Measurements from ENCODE around the gene OSBPL6.
"Not testable (repeated sequence)": the region's sequence is repeated elsewhere in the genome, so short reads cannot be mapped to it uniquely, and the experiment has no call there.

The OSBPL6 gene

DNA sequence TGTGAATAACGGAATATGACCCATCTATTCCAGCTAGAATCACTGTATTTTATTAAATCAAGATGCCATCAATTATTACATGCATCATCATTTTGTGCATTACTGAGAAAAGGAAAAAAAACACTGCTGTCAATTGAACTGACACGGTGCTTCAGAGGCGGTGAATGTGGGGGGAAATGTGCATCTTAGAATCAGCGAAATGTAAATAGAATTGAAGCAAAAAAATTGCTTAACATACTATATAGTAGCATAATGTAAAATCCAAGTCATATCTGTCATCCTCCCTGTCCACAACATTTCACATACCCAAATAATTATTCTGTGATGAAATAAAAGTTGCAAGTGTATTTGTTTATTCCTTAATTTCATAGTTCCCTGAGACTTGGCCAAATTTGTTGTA, 172.1 kb downstream of the OSBPL6 start:
- DNase-seq: no peak

- no peak for DNase-seq
Measured at GRCh38 chr2:178367344-178367743, 173.0 kb downstream of the OSBPL6 start.

DNA sequence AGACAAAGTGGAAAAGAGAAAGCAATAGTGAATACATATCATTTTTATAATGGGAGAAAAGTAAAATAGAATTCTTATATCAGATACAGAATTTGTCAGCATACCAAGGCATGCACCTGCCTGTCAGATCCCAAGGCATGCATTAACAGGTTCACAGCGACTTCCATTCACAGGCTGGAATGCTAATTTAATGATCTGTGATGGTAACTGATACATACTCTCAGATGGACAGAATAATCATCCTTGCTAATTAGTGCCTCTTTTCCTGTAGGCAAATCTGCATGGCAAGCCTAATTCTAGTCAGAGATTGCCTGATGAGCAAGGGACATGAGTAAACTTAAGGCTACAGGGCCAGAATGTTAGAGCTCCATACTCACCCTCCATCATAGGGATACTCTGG, 180.6 kb downstream of the OSBPL6 start:
- DNase-seq: no peak

DNA sequence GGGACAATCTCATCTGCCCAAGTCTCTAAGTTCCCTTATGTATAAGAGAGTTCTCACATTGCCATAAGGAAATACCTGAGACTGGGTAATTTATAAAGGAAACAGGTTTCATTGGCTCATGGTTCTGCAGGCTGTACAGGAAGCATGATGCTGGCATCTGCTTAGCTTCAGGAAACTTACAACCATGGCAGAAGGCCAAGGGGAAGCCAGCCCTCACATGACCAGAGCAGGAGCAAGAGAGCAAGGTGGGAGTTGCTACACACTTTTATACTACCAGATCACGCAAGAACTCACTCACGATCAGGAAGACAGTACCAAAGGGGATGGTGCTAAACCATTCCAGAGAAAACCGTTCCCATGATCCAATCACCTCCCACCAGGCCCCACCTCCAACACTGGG, 182.7 kb downstream of the OSBPL6 start:
- no peak for DNase-seq

DNA sequence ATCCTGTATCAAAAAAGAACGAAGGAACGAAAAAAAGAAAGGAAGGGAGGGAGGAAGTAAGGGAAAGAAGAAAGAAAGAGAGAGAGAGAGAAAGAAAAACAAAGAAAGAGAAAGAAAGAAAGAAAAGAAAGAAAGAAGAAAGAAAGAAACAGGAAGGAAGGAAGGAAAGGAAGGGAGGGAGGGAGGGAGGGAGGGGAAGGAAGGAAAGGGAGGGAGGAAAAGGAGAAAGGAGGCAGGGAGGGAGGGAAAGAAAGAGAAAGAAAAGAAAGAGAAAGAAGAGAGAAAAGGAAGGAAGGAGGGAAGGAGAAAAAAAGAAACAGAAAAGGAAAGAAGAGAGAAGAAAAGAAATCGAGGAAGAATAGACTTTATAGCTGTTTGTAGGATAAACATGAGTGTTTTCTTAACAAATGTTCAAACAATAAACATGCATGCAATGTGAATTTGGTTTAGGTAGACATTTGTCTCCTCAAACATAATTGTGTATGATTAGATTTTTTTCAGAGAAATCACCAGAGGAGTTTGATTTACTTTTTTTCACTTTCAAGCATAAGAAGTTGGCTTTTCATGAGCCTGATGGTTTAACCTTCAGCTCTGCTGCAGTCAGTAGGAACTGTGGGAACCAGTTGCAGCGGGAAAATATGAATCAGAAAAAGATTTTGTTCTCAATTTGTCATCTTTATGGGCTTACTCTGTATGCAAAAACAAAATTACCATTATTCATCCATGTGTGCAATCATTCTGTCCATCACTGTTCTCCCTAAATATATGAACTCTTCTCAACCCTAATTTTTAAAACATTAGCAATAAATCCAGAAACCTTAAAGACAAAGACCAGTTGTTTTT, 185.1 kb downstream of the OSBPL6 start:
- DNase-seq: no peak

DNA sequence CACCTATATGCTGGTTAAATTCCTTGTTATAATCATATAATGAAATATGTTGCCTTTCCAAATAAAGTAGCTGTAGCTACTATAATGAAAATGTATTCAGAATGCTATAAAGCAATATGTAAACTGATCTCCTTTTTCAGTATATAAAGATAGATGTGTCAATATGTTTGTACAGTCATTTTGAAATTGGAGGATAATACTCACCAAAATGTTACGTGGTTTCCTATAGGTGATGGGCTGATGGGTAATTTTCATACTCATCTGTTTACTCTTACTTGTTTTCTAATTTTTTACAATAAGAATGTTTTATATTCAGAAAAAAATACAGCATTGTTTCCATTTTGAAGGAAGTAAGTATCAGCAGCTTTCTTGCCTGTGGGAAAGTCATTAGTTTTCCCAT, 186.5 kb downstream of the OSBPL6 start:
- no peak for DNase-seq

- DNase-seq: no peak
Measured at GRCh38 chr2:178383718-178384117, 189.4 kb downstream of the OSBPL6 start.

- DNase-seq: no peak
Measured at GRCh38 chr2:178385595-178386148, 191.4 kb downstream of the OSBPL6 start.

DNA sequence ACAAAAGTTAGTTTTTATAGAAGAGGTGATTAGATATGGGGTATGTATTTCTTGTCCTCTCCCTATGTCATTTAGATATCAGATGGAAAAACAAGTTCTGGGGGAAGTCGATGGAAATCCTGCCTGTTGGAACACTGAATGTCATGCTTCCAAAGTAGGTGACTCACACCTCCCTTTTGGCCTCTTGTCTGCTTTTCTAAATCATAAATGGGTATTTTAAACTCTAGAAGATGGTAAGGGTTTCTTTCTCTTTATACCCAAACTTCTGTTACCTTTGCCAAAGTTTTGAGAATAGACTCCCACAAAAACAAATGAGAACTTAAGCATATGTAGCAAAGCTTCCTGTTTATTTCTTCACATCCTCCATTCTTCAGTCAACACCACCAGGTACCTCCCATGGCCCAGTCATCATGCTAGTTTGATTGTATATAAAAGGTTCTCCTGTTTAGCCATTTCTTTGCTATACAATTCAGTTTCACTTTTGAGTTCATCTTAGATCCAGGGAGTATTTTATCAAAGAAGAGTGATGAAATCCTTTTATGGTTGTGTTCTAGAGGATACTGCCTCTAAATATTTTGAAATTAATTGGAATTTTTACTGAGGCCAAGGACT, 192.8 kb downstream of the OSBPL6 start:
- no peak for DNase-seq

DNA sequence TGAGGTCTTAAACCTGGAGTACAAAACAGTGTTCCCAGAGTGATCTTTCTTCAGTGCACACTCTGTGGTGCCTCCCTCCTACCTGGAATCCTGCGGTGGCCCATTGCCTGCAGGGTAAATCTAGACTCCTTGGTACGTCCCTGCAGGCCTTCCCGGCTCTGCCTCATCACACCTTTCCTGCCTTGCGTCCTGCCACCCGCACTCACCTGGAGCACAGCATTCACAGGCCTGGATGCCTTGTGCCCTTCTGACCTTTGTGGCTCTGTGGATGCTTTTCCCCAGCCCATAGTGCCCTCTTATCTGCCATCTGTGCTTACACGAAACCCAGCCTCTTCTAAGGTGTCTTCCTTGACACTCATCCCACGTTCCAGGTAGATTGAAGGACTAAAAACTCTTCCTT, 194.0 kb downstream of the OSBPL6 start:
- no peak for DNase-seq

- DNase-seq: no peak
Measured at GRCh38 chr2:178391701-178392100, 197.4 kb downstream of the OSBPL6 start.

GRCh38 chr2:178392215-178392614, 197.9 kb downstream of the OSBPL6 start:
- DNase-seq: no peak

DNA sequence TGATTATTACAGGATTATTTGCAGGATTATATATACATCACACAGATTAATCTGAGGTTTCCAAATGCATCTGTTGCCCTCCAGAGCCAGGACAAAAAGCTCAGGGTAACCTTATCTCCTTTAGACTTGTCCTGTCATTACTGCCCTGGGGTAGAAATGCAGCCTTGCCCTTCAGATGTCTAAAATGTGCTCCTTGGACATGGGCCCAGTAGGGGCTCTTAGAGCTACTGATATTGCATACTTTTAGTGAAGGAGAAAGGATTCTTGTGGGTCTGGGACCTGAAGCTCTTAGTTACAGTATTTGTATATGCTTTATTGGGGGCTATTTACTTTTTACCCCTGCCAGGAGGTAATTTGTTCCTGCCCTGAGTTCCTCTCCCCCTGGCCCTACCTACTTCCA, 200.5 kb downstream of the OSBPL6 start:
- DNase-seq: no peak

GRCh38 chr2:178395295-178395694, 201.0 kb downstream of the OSBPL6 start:
- DNase-seq: no peak

DNA sequence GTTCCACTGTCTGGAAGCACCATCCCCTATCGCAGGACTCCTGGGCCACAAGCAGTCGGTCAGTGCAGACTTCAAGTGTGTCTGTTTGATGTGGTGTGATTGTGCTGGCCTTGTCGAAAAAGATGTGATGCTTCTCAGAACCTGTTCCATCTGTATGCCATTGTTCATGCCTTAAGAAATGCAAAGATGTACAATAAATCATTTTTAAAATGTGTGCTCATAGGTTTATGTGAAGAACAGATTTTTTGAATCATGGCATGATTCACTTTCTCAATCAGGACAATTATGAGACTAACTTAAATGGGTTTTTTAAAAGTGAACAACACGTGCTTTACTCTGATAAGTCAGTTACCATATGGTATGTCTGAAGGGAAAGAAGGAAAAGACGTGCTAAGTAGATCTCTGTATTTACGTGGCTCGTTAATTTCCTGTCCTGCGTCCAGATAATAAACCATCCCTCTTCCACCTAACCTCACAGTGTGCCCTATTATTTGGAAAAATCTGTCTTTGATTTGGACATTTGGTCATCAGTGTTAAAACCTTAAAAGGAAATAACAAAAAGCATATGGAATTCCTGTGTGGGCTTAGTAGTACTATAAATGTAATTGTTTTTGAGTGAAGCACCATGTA, 201.7 kb downstream of the OSBPL6 start:
- peak; percentile 9 for DNase-seq

DNA sequence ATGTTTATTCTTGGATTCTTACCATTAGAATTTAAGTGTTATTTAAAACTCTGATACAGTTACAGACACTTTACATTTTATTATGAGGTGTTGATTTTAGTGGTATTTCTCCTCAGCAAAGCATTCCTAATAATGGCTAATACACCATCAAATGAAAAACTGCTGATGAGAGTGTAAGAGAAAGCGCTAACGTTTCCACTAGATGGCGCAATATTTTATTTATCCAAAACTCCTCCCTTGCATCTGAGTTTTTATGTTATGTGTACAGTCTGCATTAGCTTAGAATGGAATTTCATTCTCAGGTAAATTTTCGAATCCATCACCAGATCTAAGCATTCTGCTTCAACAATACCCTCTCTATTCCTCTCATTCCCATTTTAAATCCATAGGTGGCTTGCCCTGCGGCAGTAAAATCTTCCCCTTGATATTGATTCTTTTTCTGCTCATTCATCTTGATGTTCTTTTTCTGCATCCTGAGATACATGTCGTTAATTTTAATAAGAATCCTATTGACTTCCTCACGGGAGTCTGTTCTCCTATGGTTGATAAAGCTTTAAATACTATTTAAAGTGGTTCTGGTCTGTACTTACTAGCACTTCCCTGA, 202.8 kb downstream of the OSBPL6 start:
- DNase-seq: peak; percentile 42

- no peak for DNase-seq
Measured at GRCh38 chr2:178401994-178402437, 207.7 kb downstream of the OSBPL6 start.

DNA sequence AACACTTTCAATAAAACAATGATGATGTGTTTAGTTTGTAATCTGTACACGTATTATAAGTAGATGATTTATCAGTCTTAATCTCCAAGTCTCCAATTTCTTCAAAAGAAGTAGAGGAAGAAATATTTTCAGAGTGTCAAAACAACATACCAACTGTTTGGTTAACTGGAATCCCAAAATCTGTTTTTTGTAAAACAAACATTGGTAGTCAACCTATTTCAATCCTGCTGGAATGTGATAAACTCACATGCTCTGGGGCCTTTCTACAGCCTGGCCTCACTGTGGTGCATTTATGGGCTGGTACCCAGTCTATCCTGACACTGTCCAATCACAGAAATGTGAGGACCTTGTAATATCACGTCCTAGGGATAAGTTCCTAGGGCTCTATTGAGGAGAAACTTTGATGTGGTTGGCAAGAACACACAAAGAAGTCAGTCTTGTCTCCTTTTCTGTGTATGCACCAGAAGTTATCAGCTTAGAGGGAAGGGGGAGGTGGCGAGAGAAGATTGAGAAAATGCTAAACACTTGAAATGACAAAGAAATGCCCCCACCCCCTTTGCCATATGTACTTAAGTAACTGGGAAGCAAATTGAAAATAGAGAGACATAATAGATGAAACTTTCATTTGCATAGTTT, 209.5 kb downstream of the OSBPL6 start:
- DNase-seq: no peak

DNA sequence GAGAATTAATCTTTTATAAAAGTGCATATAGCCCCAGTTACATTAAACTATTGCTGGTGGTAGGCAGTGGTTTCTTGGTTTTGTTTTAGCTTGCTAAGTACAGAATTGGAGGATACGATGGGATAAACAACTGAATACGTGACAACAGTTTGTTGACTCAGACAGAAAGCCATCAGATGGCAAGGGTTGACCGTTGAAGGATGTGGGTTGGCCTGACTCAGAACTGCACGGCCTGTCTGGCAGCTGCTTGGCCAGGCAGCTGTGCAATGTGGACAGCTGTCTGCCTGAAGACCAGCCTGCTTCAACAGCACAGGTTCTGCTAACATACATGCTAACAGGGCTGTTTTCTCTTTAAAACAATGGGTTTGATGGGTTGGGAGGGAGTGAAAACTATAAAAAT, 210.1 kb downstream of the OSBPL6 start:
- peak; percentile 33 for DNase-seq

DNA sequence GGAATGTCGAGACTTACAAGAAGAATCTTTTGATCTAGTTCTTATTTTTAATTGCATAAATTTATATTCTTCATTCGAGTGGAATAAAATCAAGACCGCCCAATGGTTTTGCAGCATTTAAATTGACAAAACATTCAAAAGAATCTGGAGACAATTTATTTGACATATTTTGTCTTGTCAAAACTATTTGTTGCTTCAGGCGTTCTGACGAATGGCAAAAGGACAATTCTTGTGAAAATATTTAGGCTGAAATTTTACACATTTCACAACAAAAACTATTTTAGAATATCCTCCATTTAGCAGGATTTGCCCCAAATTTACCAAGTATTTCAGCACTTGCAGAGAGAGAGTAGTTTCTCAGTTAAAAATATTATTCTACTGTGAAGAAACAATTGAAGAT, 214.9 kb downstream of the OSBPL6 start:
- DNase-seq: no peak

DNA sequence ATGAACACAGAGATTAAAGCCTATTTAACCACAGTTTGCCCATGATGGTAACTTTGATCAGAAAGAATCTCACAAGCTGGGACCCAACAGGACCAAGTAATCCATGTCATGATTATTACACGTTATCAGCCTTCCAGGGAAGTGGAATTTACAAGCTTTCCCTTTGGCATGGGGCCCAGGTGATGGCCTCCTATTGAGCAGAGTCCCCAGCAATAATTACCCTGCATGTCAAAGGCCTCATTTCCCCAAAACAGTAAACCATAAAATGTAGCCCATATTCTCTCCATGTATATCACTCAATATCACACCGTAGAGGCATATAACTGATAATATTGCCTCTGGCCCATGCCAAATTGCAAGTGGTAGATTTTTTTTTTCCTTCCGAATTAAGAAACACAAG, 217.7 kb downstream of the OSBPL6 start:
- no peak for DNase-seq

DNA sequence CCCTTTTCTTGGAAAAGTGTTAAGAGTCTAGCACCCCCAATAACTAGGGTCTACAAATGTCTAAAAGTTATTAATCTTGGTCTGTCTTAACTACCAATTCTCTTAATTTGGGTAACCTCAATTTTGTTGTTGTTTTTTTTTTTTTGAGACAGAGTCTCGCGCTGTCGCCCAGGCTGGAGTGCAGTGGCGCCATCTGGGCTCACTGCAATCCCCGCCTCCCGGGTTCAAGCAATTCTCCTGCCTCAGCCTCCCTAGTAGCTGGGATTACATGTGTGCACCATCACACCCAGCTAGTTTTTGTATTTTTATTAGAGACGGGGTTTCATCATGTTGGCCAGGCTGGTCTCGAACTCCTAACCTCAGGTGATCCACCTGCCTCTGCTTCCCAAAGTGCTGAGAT, 218.1 kb downstream of the OSBPL6 start:
- not testable (repeated sequence) for DNase-seq

Data from fibroblast of skin of right biceps (primary cell).